HG02610 (cell line): ENCODE measurements around the gene GRB10.
"Not testable (repeated sequence)": the region's sequence is repeated elsewhere in the genome, so short reads cannot be mapped to it uniquely, and the experiment has no call there.

Experiments
- ATAC-seq: cut with Tn5 transposase; IDR thresholded peaks from one replicate; pipeline ENCODE4 v1.9.1; 2021; ENCODE audit warnings: mild to moderate bottlenecking, moderate library complexity; ENCODE audit not compliant: unreplicated experiment

GRB10 gene

GRCh38 chr7:50558294-50559053, 224.2 kb downstream of the GRB10 start:
- ATAC-seq, result no peak

DNA sequence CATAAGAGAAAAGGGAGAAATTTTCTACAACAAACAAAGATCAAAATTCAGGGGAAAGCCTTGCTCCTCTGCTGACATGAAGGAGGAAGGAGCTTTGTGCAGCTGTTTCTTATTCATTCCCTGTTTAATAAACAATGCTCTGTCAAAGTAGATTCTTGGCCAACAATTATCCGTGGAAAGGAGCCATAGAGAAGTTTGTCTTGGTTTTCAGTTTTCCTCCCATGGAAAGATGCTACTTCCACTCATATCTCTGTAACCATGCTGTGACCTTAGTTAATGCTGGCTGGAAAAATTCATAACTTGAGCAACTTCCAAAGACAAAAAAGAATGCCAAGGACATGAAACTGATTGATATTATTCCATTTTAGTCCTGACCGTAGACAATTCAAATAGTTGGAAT, 225.6 kb downstream of the GRB10 start:
- no peak for ATAC-seq

- no peak for ATAC-seq
These were observed 226.3 kb downstream of the GRB10 start for GRCh38 chr7:50556247-50556991.

DNA sequence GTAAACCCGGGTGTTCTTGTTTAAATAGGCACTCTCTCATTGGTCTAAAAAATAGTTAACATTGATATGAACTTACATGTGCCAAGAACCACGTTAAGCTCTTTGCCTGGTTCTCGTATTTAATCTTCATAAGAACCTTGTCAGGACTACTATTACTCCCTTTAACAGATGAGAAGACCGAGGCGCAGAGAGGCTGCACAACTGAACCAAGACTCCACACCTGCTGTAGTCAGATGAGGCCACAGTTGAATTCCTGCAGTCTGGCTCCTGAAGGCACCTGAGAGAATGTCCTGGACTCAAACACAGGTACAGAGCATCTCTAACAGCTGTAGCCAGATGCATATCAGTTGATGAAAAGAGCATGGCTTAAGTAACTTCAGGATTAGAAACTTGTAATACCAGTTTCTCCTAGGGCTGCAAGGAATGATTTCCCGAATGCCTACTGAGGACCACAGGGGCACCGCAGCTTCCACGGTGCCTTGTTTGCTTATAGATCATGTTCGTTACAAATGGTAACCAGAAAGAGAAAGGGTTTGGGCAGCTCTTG, 227.0 kb downstream of the GRB10 start:
- ATAC-seq, result no peak

DNA sequence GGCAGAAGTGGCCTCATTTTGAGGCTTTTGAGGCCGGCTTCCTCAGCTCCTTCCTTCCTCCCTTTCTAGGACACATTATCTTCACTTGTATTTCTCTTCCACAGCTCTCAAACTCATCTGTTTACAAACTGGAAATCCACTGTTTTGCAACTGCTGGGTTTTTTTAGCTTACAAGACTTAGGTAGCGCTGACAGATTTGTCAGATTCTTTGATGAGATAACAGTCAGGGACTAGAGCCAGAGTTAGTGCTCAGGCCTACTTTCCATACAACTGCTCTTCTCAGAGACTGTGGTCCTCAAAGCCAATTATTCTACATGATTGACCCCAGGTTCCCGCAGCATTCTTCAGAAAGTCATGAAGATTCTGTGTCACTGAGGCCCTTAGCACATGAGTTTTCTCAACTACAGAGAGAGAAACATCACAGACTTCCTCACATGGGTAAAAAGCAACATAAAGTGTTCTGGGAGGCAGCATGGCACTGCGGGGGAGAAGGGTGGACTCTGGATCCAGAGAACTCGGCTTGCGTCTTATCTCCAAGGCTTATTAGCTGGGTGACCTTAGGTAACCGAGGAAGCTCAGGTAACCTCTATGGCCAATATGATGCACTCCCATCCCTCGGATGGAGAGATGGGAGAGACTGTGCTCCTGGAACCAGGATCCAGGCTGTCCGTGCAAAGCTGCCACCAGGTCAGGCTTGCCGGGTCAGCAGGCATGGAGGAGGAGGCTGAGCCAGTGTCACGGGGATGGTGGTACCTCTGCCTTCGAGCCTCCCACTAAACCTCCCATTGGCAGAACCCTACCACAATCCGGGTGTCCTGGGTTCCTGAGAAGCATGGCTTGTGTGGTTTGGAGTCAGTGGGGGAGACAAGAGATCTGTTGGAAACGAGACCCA, 228.0 kb downstream of the GRB10 start:
- no peak for ATAC-seq

DNA sequence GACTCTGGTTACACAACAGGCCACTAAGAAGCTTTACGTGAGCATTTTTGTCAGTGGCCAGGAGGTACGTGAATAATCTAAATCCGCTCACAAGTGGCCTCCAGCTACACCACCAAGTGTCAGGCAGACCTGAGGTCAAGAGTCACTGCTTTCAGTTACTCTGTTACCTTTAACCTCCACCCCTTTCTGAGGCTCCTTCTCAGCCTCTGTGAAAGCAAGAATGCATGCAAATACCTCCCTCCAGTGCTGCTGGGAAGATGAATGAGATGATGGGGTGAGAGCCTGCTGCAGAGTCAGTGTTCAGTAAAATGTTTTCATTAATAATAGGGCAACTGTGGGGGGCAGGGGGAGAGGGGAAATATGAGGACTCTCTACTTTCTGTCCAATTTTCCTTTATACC, 228.7 kb downstream of the GRB10 start:
- no peak for ATAC-seq

DNA sequence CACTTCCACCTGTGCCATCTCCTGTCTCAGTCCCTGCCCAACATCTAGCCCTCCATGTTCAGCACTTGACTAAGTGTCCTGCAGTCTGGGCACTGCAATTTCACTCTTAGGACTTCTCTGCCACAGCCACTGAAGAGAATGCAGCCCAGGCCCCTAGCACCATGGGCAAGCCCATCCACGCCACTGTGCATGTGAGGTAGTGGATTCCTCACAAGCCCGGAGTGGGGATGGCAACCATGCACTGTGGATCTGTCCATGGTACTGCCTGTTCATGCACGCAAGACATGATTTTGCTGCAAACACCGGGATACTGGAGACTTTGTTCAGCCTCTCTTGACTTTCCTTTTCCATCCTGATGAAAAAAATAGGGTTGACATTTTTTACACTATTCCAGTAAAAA, 229.8 kb downstream of the GRB10 start:
- no peak for ATAC-seq

- no peak for ATAC-seq
These were observed 230.6 kb downstream of the GRB10 start for GRCh38 chr7:50552139-50552538.

GRCh38 chr7:50545613-50546012, 237.1 kb downstream of the GRB10 start:
- not testable (repeated sequence) for ATAC-seq

GRCh38 chr7:50544992-50545391, 237.7 kb downstream of the GRB10 start:
- ATAC-seq, result no peak

GRCh38 chr7:50543776-50544442, 238.8 kb downstream of the GRB10 start:
- no peak for ATAC-seq

GRCh38 chr7:50542132-50542531, 240.6 kb downstream of the GRB10 start:
- no peak for ATAC-seq

DNA sequence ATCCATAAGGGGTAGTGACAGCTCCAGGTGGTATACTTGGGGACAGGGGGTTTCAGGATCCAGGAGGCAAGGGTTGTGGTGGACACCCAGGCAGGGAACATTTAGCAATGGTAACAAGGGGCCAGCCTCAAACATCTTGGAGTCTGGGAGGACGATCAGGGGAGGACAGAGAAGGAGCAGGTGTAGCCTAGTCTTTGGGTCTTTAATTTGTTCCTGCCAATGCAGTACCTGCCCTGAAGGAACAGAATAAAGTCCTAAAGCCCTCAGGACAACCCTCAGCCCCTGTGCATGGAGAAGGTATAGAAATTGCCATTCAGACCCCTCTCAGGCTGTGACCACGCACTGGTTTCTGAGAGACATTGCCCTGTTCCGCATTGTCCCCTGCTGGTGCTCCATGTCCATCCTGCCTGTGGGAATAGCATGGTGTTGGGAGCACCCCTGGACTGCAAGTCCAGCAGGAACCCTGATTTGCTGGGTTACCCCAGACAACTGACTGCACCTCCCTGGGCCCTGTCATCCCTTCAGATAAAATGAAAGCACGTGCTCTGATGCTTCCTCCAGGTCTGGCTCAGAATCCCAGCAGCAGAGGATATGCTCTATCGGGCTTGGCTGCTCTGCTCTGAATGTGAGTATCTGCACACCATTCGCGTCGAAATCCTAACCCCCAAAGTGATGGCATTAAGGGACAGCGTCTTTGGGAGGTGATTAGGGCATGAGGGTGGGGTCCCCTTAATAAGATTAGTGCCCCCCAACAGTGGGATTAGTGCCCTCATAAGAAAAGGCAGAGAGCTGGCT, 241.7 kb downstream of the GRB10 start:
- ATAC-seq, result no peak
